Panc1 (cell line): Measurements from ENCODE around the gene ARHGAP44. TPM values are rescaled to one million over a fixed set of nuclear protein-coding genes. Genes with fewer than 3 reads are reported as not detected.
A peak's percentile ranks its signal among the peaks of the same experiment; 100 is the strongest.

ENCODE experiments used
- ATAC-seq: fragments of 200-7000 bp; cut with Tn5 transposase; 2 replicates; pipeline ENCODE4 v1.9.1; 2020; ENCODE audit warnings: mild to moderate bottlenecking, moderate library complexity
- BruUV-seq: library from RNA; stranded (reverse); fragments of 400-500 nt; replicated peaks from 2 replicates; lab custom pipeline; 2021; lab: Mats Ljungman, UMichigan
- CTCF ChIA-PET: fragments of 300-600 bp; sonication (Branson Sonifier 250); formaldehyde crosslinking; loops from one replicate; lab custom pipeline; 2022; ENCODE audit warnings: antibody characterized with exemption; lab: Charles Lee
- POLR2A ChIA-PET: fragments of 300-600 bp; sonication (Branson Sonifier 250); formaldehyde crosslinking; loops from one replicate; lab custom pipeline; 2022; ENCODE audit warnings: antibody characterized with exemption; lab: Charles Lee
- DNase-seq: peaks from one replicate; pipeline ENCODE4 v3.0.0-alpha.2; 2010; ENCODE audit warnings: low read depth, low spot score
- H3K27ac ChIP-seq: 2 replicates; pipeline ENCODE4 v1.5.1; 2011; ENCODE audit warnings: mild to moderate bottlenecking, low read length, inconsistent platforms
- H3K27me3 ChIP-seq: fragments of 200-500 bp; sonication (Bioruptor generic); 2 replicates; pipeline ENCODE4 v1.6.0; 2014; ENCODE audit warnings: low read length, inconsistent platforms; ENCODE audit not compliant: control insufficient read depth, insufficient read depth
- H3K36me3 ChIP-seq: fragments of 200-500 bp; sonication (Bioruptor generic); 2 replicates; pipeline ENCODE4 v1.5.1; 2014; ENCODE audit warnings: inconsistent platforms, mild to moderate bottlenecking, low read length, moderate library complexity; ENCODE audit not compliant: control insufficient read depth, insufficient read depth
- H3K4me1 ChIP-seq: 2 replicates; pipeline ENCODE4 v1.5.1; 2011; ENCODE audit warnings: inconsistent platforms, mild to moderate bottlenecking, low read length, moderate library complexity; ENCODE audit not compliant: control insufficient read depth, insufficient read depth
- H3K4me3 ChIP-seq, 2 experiments: 2 replicates each; pipeline ENCODE4 v1.5.1; 2011 to 2012; ENCODE audit warnings: low read depth in 2 of 2, low read length in 2 of 2, mild to moderate bottlenecking in 2 of 2, inconsistent platforms in 1 of 2, moderate library complexity in 1 of 2
- H3K9me3 ChIP-seq: fragments of 200-500 bp; sonication (Bioruptor generic); 2 replicates; pipeline ENCODE4 v1.5.1; 2014; ENCODE audit warnings: low read depth, mild to moderate bottlenecking, inconsistent platforms, low read length, moderate library complexity; ENCODE audit not compliant: control insufficient read depth, insufficient read depth
- CTCF ChIP-seq: fragments of 450-650 bp; IDR thresholded peaks from 2 replicates; pipeline ENCODE4 v1.5.1; 2017; ENCODE audit warnings: mild to moderate bottlenecking
- REST ChIP-seq, 2 experiments: IDR thresholded peaks; 2 replicates each; pipeline ENCODE4 v1.6.1; 2011 to 2012; ENCODE audit warnings: low read depth in 2 of 2, control low read depth in 1 of 2, low read length in 1 of 2, mild to moderate bottlenecking in 1 of 2, moderate library complexity in 1 of 2; ENCODE audit not compliant: insufficient read depth in 1 of 2
- SIN3A ChIP-seq: IDR thresholded peaks from 2 replicates; pipeline ENCODE4 v1.6.1; 2012; ENCODE audit warnings: low read depth, mild to moderate bottlenecking, low read length, moderate library complexity, borderline replicate concordance; ENCODE audit not compliant: insufficient read depth
- TCF7L2 ChIP-seq: IDR thresholded peaks from 2 replicates; pipeline ENCODE4 v1.6.1; 2011; ENCODE audit warnings: mild to moderate bottlenecking, low read depth, low read length, inconsistent platforms
- in situ Hi-C: cut with HindIII; loops from 2 replicates; pipeline ENCODE4 v1.10.0; 2016; ENCODE audit warnings: low sequenced_read_pairs, low pct_unique_long_range_greater_than_20kb
- intact Hi-C: fragments of 100-400 bp; cut with micrococcal nuclease; formaldehyde crosslinking; loops from one replicate; pipeline ENCODE4 v1.10.0; 2022; ENCODE audit not compliant: unreplicated experiment
- total RNA-seq: library from RNA; stranded (reverse); gene quantifications from one replicate; pipeline ENCODE4 v1.2.1, GENCODE V29; 2021; ENCODE audit not compliant: unreplicated experiment

Gene ARHGAP44
- total RNA-seq, 1 experiment from 2014 or later = 0.80 TPM

- Histone ChIP-seq H3K4me1 (no peaks in the 10 kb centered on the region), H3K27ac (no peak overlapping the region), H3K9me3 (no peaks in the 10 kb centered on the region), H3K27me3 (no peaks in the 10 kb centered on the region), H3K4me3 (no peak overlapping the region), H3K36me3 (no peaks in the 10 kb centered on the region)
- ChIA-PET POLR2A (no interaction called here), CTCF (interaction anchor here (0.6 kb wide), 2 partner anchors 306 to 1987 kb away, joined by 3 to 10 read pairs; no protein-coding TSS in a partner anchor)
- in situ Hi-C loops (no loop called here), intact Hi-C loops (no loop called here)
- DNase-seq (no peak), ATAC-seq (no peak)
- BruUV-seq = no TSS peak
- TF ChIP-seq CTCF = peak; percentile 81
- TF ChIP-seq TCF7L2 = no peak
- no peak for TF ChIP-seq SIN3A
Observed at GRCh38 chr17:13030459-13031300, 241.4 kb downstream of the ARHGAP44 start.

- H3K36me3 ChIP-seq = no peaks in the 10 kb centered on the region
- TF ChIP-seq REST (IDR thresholded peaks at IDR 0.05; ENCODE audit: insufficient read depth in 1 of 2, low read depth in 2 of 2, low read length in 1 of 2) (no peak), SIN3A (no peak), CTCF (peak; percentile 86)
- no peaks in the 10 kb centered on the region for H3K4me1 ChIP-seq
- H3K27ac ChIP-seq = no peak overlapping the region
- DNase-seq = no peak
- ATAC-seq = no peak
- in situ Hi-C loops (no loop called here), intact Hi-C loops (no loop called here)
- BruUV-seq = no TSS peak
- no peaks in the 10 kb centered on the region for H3K9me3 ChIP-seq
- ChIA-PET POLR2A (no interaction called here), CTCF (no interaction called here)
- no peaks in the 10 kb centered on the region for H3K27me3 ChIP-seq
- no peak overlapping the region for H3K4me3 ChIP-seq
Observed at GRCh38 chr17:13031718-13032350, 242.5 kb downstream of the ARHGAP44 start.
